ENCODE data around the gene MAGI2.

MAGI2 gene

DNA sequence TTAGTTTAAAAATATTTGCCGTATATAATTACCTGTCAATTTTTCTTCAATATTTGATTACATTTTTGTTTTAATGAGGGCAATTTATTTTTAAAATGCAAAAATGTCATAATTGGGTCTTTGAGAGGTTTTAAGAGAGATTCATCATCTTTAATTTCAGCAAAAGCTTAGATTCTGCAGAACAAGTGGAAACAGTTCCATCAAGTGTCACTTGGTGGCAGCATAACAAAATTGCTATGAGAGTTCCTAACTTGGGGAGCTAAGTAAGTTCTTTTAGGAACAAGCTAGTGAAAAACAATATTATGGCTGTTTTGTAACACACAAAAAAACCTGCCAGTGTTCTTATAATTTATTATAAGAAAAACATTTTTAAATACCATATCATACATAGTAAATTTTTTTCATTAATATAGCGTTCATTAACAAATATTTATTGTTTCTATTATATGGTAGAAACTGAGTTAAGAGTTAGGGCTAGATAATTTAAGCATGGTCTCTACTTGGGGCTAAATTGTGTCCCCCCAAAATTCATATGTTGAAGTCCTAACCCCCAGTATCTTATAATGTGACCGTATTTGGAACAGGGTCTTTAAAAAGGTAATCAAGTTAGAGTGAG is 155.2 kb downstream of the MAGI2 start:
- DNase-seq = peak; percentile 40

DNA sequence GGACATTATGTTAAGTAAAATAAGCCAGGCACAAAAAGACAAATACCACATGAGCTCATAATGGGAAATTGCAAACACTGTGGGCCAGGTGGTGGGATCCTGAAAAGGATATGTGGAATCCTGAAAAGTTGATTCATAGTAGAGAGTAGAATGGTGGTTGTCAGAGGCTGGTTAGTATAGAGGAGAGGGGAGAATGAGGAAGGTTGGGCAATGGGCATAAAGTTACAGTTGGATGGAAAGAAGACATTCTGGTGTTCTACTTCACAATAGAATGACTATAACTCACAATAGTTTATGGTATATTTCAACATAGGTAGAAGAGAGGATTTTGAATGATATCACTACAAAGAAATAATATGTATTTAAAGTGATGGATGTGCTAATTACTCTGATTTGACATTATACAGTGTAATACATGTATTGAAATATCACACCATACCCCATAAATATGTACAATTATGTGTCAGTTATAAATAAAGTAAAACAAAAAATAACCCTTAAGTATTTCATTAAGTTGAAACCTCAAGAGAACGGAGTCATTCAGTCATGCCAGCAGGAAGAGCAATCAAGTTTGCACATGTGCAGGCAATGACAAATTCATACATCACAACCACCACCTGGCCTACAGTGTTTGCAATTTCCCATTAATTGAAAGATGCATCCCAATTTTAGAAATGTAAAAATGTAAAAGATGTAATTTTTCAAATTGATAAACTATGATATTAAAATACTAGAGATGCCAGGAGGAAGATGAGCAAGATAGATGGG is 156.7 kb downstream of the MAGI2 start:
- no peak for DNase-seq

GRCh38 chr7:79293655-79294142 is 159.8 kb downstream of the MAGI2 start:
- DNase-seq = no peak

GRCh38 chr7:79292834-79293233 is 160.6 kb downstream of the MAGI2 start:
- no peak for DNase-seq

DNA sequence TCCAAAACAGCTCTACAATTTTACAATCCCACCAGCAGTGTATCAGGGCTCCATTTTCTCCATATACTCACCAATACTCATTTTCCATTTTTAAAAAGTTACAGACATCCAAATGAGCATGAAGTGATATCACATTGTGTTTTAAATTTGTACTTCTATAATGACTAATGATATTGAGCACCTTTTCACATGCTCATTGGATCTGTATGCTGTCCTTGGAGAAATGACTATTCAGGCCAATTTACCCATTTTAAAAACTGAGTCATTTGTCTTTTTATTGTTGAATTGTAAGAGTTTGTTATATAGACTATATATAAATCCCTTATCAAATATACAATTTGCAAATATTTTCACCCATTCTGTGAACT is 162.0 kb downstream of the MAGI2 start:
- no peak for DNase-seq

DNA sequence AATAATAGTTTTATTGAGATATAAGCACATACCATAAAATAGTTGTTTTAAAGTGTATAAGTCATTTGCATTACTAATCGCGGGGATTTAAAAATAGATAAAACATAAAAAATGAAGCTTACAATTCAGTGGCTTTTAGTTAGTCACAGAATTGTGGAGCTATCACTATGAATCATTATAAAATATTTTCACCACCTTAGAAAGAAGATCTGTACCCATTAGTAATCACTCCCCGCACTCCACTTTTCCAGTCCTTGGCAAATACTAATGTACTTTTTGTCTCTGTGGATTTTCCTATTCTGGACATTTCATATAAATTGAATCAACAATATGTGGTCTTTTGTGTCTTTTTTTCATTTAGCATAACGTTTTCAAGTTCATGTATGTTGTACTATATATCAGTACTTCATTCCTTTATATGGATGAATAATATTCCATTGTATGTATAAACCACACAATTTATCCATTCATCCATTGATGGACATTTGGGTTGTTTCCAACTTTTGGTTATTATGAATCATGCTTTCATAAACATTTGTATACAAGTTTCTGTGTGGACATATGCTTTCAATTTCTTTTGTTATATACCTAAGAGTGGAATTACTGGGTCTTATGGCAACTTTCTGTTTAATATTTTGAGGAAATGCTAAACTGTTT is 162.5 kb downstream of the MAGI2 start:
- no peak for DNase-seq

DNA sequence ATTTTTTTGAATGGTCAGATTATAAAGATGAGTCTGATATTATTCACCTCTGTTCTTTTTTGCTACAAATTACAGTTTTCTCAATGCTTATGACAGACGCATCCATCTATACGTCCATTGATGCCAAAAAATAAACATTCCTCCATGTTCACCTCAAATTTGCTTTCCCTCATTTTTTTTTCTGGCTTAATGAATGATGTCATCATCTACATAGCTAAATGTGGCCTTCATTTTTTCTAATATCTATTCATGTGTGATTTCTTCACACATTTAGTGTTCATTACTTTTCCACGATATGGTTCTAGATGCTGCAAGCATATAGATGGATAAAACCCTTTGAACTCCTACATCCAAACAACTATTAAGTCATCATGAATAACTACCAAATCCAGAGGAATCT is 163.1 kb downstream of the MAGI2 start:
- no peak for DNase-seq

DNA sequence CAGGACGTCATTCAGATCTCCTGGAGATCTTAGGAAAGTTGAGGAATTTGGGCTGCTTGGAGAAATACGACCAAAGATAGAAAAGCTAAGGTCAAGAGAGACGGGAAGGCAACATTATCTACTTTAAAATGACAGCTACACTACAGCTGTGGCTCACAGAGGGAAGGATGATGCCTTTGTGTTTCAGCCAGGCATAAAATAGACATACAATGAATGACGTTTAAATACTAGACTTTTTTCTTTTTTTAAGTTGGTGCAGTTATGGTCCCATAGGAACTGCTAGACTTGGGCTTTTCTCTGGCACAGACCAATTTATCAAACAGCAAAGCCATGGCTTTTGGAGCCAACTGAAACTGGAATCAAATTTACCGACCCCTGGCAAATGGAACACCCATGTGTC is 164.8 kb downstream of the MAGI2 start:
- no peak for DNase-seq

GRCh38 chr7:79287981-79288380 is 165.5 kb downstream of the MAGI2 start:
- no peak for DNase-seq

DNA sequence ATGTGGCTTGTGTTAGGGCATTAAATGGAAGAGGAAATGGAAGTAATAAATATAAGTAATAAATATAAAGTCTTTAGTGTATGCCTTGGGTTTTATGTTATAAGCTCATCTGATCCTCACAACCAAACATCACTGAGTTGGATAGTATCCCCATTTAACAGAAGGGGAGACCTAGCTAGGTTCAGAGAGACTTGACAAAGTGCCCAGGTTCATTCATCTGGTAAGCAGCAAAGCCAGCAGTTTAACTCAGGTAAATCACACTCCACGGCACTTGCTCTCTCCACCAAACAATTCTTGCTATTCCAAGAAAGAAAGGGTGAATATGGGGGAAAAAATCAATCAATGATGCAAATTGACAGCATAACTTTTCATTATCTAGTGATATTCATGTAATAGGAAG is 167.3 kb downstream of the MAGI2 start:
- no peak for DNase-seq

DNA sequence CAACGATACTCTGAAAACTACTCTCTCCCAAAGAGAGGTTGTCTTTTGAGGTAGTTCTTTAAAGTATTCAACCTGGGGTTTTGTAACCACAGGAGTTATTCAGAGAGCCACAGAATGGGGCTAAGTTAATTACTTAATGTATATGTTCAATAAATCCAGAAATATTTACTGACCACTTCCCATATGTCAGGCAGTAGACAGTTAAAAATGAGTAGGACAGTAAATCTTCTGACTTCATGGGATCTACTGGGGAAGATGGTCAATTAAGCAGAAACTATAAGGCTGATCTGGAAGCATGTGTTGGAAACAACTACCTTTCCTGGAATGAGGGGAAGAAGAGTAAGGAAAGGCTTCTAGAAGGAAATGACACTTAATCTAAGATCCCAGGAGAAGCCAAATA is 167.7 kb downstream of the MAGI2 start:
- DNase-seq = no peak

GRCh38 chr7:79284211-79284610 is 169.3 kb downstream of the MAGI2 start:
- no peak for DNase-seq

GRCh38 chr7:79282882-79283602 is 170.4 kb downstream of the MAGI2 start:
- no peak for DNase-seq

GRCh38 chr7:79282070-79282694 is 171.3 kb downstream of the MAGI2 start:
- DNase-seq = peak; percentile 31

GRCh38 chr7:79281426-79281825 is 172.0 kb downstream of the MAGI2 start:
- DNase-seq = no peak

GRCh38 chr7:79272938-79273337 is 180.5 kb downstream of the MAGI2 start:
- DNase-seq = no peak

DNA sequence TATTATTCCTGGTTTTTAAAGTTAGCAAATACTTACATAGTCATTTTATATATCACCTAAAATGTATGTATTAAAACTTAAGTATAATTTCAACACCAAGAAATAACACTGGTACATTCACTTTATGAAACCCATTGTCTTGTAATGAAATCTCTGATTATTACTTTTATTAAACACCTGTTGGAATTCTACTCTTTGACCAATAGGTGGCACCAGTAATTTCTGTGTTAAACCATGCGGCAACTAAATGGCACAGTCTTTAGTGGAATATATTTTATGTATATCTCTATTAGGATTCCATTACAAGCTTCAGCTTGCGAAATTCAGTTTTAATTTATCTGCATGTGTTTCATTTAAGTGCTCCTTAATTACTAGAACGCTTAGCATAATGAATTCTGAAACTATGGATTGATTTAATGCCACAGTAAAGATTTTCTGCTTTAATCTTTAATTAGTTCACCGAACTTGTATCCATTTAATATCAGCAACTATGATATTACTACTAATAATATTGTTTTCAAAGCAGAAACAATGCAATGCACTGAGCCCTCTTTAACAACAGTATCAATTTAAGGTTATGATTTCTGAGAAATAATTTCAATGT is 181.3 kb downstream of the MAGI2 start:
- DNase-seq = no peak

DNA sequence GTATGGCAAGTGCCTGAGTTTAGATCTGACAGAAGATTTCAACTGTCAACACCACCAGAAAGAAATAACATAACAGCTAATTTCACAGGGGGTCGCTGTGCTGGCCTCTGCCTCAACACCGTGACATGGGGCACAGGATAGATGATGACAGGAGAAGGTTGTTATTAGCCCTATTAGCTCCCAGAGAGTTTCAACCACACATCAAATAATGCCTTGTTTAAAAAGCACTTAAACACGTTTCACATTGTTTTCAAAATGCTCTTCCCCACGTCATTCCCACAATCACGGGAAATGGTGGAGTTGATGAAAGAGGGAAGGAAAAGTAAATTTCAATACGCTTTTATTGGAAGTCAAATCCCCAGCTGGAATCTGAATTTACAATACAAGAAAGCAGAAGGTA is 184.7 kb downstream of the MAGI2 start:
- DNase-seq = no peak

DNA sequence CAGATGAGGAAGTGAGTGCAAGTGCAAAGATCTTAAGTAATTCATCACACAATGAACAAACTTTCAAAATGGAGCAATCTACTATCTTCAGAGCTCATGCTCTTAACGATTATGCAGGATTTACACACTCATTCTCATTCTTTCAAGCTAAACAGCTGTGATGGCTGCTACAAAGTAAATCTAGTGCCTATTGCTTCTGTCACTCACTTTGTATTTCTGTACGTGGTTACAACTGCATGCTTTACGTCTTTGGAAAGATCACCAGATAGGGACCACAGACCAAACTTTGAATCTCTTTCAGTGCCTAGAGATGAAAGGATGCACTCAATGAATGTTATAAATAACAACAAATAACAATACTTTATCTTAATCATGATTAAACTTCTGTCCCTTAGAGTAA is 194.6 kb downstream of the MAGI2 start:
- DNase-seq = no peak

DNA sequence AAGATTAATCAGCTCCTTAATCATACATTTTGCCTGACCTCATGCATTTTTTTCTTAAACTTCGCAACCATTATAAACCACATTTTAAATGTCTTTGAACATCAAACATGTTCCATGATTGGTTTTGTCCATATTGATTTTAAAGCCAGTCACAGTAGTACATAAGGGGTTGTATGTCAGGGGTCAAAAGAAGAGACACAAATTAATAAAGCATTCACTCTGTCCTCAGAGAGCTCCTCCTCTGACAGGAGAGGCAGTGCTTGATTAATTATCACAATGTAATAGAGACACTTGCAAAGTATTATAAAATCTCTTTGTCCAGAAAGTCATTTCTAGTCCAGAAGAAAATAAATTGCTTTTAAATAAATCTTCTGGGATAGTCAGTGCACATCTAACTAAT is 195.5 kb downstream of the MAGI2 start:
- DNase-seq = no peak

GRCh38 chr7:79245623-79246249 is 207.7 kb downstream of the MAGI2 start:
- DNase-seq = no peak

GRCh38 chr7:79244482-79244881 is 209.0 kb downstream of the MAGI2 start:
- peak; percentile 29 for DNase-seq

All from left hindlimb (tissue), 1 donor.